Skeletal muscle satellite cell (primary cell): Measurements from ENCODE around the gene HS3ST2.
"Not testable (repeated sequence)": the region's sequence is repeated elsewhere in the genome, so short reads cannot be mapped to it uniquely, and the experiment has no call there.

Experiments used
- H3K27me3 ChIP-seq: 2 replicates; pipeline ENCODE4 v1.7.0; 2013; ENCODE audit warnings: low read length; ENCODE audit not compliant: control insufficient read depth, insufficient read depth
- H3K36me3 ChIP-seq: 2 replicates; pipeline ENCODE4 v1.7.0; 2013; ENCODE audit warnings: mild to moderate bottlenecking, control low read depth, low read length; ENCODE audit not compliant: insufficient read depth
- H3K4me1 ChIP-seq: 2 replicates; pipeline ENCODE4 v1.7.0; 2013; ENCODE audit warnings: low read length; ENCODE audit not compliant: control insufficient read depth, insufficient read depth
- H3K4me2 ChIP-seq: 2 replicates; pipeline ENCODE4 v1.7.0; 2013; ENCODE audit warnings: mild to moderate bottlenecking, low read length
- H3K4me3 ChIP-seq: 2 replicates; pipeline ENCODE4 v1.7.0; 2013; ENCODE audit warnings: low read length
- H3K9ac ChIP-seq: 2 replicates; pipeline ENCODE4 v1.7.0; 2013; ENCODE audit warnings: mild to moderate bottlenecking, low read depth, low read length, moderate library complexity
- H3K9me3 ChIP-seq: replicated peaks from 2 replicates; pipeline ENCODE4 v1.7.0; 2013; ENCODE audit warnings: mild to moderate bottlenecking, control low read depth, low read length

The HS3ST2 gene

DNA sequence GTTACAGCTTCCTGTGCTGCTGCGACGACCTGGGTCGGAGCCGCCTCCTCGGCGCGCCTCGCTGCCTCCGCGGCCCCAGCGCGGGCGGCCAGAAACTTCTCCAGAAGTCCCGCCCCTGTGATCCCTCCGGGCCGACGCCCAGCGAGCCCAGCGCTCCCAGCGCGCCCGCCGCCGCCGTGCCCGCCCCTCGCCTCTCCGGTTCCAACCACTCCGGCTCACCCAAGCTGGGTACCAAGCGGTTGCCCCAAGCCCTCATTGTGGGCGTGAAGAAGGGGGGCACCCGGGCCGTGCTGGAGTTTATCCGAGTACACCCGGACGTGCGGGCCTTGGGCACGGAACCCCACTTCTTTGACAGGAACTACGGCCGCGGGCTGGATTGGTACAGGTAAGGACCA lies 746 bp downstream of the HS3ST2 start:
- H3K27me3 ChIP-seq, result peaks cover 37% of the 10 kb centered on the region
- H3K4me3 ChIP-seq, result no peak overlapping the region
- peaks cover 4% of the 10 kb centered on the region for H3K4me1 ChIP-seq
- no peaks in the 10 kb centered on the region for H3K9me3 ChIP-seq
- no peak overlapping the region for H3K9ac ChIP-seq
- no peak overlapping the region for H3K4me2 ChIP-seq
- no peaks in the 10 kb centered on the region for H3K36me3 ChIP-seq

DNA sequence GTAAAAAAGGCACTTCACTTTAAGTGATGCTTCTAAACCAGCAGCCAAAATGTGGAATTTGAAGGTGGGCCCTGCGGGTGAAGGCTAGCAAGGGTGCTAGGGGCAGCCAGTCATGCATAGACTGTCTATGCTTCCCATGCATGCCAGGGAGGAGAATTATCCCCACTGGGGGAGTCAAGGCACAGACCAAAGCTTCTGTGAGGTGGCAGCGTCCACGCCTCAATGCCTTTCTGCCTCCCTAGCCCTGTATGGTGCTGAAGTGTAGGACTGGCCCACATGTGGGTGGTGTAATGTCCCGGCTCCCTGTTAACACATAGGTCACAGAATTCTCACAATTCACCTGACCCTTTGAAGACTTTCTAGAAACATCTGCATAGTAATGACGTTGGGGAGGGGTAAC lies 1.9 kb downstream of the HS3ST2 start:
- no peaks in the 10 kb centered on the region for H3K36me3 ChIP-seq
- no peak overlapping the region for H3K9ac ChIP-seq
- no peaks in the 10 kb centered on the region for H3K9me3 ChIP-seq
- H3K4me2 ChIP-seq, result no peak overlapping the region
- peaks cover 4% of the 10 kb centered on the region for H3K4me1 ChIP-seq
- H3K4me3 ChIP-seq, result no peak overlapping the region
- H3K27me3 ChIP-seq, result peaks cover 37% of the 10 kb centered on the region

DNA sequence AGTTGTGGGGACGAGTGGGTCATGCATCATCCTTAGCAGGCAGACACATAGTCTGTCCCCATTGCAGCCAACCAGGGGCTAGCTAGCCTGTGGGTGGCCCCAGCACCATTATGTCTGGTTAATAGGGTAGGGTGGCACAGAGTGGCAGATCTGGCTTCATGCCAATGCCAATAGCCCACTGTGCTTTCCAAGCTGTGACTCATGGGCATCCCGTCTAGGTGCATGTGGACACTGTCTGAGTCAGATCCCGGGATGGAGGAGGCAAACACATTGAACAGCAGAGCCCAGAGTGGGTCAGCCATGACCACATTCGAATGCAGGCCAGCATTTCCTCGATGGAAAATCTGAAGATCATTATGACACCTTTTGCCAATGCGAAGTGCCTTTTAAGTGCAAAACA lies 2.5 kb downstream of the HS3ST2 start:
- no peaks in the 10 kb centered on the region for H3K36me3 ChIP-seq
- H3K4me2 ChIP-seq, result no peak overlapping the region
- no peaks in the 10 kb centered on the region for H3K9me3 ChIP-seq
- no peak overlapping the region for H3K4me3 ChIP-seq
- peaks cover 4% of the 10 kb centered on the region for H3K4me1 ChIP-seq
- H3K9ac ChIP-seq, result no peak overlapping the region
- peaks cover 37% of the 10 kb centered on the region for H3K27me3 ChIP-seq

- H3K4me2 ChIP-seq, H3K36me3 ChIP-seq, H3K4me1 ChIP-seq, H3K4me3 ChIP-seq, H3K9ac ChIP-seq, H3K9me3 ChIP-seq: not testable (repeated sequence)
- peaks cover 26% of the 10 kb centered on the region for H3K27me3 ChIP-seq
Observed at GRCh38 chr16:22818736-22819135, 4.8 kb downstream of the HS3ST2 start.

- Histone ChIP-seq H3K4me1 (no peaks in the 10 kb centered on the region), H3K27me3 (no peaks in the 10 kb centered on the region), H3K9me3 (no peaks in the 10 kb centered on the region), H3K4me3 (no peak overlapping the region), H3K9ac (no peak overlapping the region), H3K36me3 (no peaks in the 10 kb centered on the region), H3K4me2 (no peak overlapping the region)
Observed at GRCh38 chr16:22838681-22839080, 24.7 kb downstream of the HS3ST2 start.

- H3K36me3 ChIP-seq, H3K9me3 ChIP-seq, H3K4me3 ChIP-seq, H3K27me3 ChIP-seq, H3K9ac ChIP-seq, H3K4me2 ChIP-seq, H3K4me1 ChIP-seq: not testable (repeated sequence)
Observed at GRCh38 chr16:22842031-22842430, 28.1 kb downstream of the HS3ST2 start.

DNA sequence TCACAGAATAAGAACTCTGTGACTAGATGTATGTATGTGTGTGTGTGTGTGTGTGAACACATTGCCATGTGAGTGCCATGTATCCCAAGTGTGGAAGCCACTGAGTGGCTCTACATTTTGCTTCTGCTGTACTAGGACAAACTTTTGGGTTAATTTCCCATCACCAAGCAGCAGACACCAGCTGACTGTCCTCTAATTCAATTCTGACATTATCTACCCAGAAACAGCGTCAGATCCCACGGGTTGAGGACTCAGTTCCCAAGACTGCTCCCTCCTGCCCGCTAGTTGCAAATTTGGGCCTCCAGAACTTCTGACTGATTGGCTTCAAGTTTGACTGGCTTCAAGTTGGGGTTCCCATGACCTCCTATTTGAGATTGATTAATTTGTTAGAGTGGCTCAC lies 29.2 kb downstream of the HS3ST2 start:
- no peaks in the 10 kb centered on the region for H3K27me3 ChIP-seq
- no peak overlapping the region for H3K4me2 ChIP-seq
- no peaks in the 10 kb centered on the region for H3K4me1 ChIP-seq
- no peaks in the 10 kb centered on the region for H3K36me3 ChIP-seq
- H3K9me3 ChIP-seq, result no peaks in the 10 kb centered on the region
- H3K9ac ChIP-seq, result no peak overlapping the region
- no peak overlapping the region for H3K4me3 ChIP-seq

DNA sequence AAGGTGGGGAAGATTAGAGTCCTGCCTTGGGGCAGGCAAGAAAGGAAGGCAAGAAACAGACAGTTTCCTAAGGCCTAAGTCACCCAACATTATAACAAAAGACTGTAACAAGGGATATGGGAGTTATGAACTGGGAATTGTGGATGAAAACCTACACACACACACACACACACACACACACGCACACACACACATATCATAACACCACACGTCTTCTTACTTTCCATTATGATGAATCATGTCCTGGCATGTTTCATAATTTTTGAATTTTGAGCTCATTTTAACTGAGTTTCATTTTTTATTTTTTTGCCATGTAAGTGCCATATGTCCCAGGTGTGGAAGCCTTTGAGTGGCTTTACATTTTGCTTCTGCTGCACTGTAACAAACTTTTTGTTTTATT lies 29.9 kb downstream of the HS3ST2 start:
- H3K4me2 ChIP-seq, result no peak overlapping the region
- no peaks in the 10 kb centered on the region for H3K36me3 ChIP-seq
- no peaks in the 10 kb centered on the region for H3K27me3 ChIP-seq
- no peaks in the 10 kb centered on the region for H3K9me3 ChIP-seq
- H3K9ac ChIP-seq, result no peak overlapping the region
- H3K4me1 ChIP-seq, result no peaks in the 10 kb centered on the region
- H3K4me3 ChIP-seq, result no peak overlapping the region

DNA sequence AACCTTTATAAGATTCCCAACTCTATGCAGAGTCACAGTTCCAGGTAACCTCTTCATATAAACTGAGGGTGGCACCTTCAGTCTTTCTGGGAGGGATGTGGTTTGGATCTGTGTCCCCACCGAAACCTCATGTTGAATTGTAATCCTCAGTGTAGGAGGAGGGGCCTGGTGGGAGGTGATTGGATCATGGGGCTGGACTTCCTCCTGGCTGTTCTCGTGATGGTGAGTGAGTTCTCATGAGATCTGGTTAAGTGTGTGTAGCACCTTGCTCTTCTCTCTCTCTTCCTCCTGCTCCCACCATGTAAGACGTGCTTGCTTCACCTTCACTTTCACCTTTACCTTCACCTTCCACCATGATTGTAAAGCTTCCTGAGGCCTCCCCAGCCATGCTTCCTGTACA lies 30.5 kb downstream of the HS3ST2 start:
- H3K27me3 ChIP-seq, result no peaks in the 10 kb centered on the region
- H3K4me1 ChIP-seq, result no peaks in the 10 kb centered on the region
- no peak overlapping the region for H3K4me2 ChIP-seq
- H3K9ac ChIP-seq, result no peak overlapping the region
- no peak overlapping the region for H3K4me3 ChIP-seq
- no peaks in the 10 kb centered on the region for H3K36me3 ChIP-seq
- H3K9me3 ChIP-seq, result no peaks in the 10 kb centered on the region

DNA sequence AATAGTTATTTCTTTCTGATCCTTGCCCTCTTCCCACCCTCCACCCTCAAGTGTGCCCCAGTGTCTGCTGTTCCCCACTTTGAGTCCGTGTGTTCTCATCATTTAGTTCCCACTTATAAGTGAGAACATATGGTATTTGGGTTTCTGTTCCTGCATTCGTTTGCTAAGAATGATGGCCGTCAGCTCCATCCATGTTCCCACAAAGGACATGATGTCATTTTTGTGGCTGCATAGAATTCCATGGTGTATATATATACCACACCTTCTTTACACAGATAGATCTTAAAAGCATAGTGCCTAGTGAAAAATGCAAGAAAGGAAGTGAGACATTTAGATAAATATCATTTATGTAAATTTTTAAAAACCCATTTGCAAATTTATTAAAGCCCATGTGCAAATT lies 33.1 kb downstream of the HS3ST2 start:
- no peaks in the 10 kb centered on the region for H3K36me3 ChIP-seq
- H3K9ac ChIP-seq, result no peak overlapping the region
- H3K9me3 ChIP-seq, result no peaks in the 10 kb centered on the region
- no peak overlapping the region for H3K4me3 ChIP-seq
- H3K27me3 ChIP-seq, result no peaks in the 10 kb centered on the region
- H3K4me1 ChIP-seq, result no peaks in the 10 kb centered on the region
- no peak overlapping the region for H3K4me2 ChIP-seq

DNA sequence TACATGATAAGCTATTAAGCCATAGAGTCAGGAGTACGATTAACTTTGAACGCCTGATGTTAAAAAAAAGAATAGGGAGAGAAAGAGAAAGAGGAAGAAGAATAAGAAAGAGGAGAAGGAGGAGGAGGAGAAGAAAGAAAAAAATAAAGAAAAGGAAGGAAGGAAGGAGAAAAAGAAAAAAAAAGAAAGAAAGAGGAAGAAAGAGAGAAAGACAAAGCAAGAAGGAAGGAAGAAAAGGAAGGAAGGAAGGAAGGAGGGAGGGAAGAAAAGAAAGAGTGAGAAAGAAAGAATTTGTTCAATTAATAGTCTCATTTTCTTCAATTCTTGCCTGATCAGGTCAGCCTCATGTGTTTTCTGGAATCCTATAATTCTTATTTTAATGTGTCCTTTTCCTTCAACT lies 33.7 kb downstream of the HS3ST2 start:
- no peak overlapping the region for H3K4me3 ChIP-seq
- H3K9ac ChIP-seq, result no peak overlapping the region
- H3K27me3 ChIP-seq, result no peaks in the 10 kb centered on the region
- no peaks in the 10 kb centered on the region for H3K9me3 ChIP-seq
- H3K4me2 ChIP-seq, result no peak overlapping the region
- H3K36me3 ChIP-seq, result no peaks in the 10 kb centered on the region
- no peaks in the 10 kb centered on the region for H3K4me1 ChIP-seq

- Histone ChIP-seq H3K9ac (no peak overlapping the region), H3K4me1 (no peaks in the 10 kb centered on the region), H3K27me3 (no peaks in the 10 kb centered on the region), H3K36me3 (no peaks in the 10 kb centered on the region), H3K4me3 (no peak overlapping the region), H3K4me2 (no peak overlapping the region), H3K9me3 (no peaks in the 10 kb centered on the region)
Observed at GRCh38 chr16:22848451-22848850, 34.5 kb downstream of the HS3ST2 start.

GRCh38 chr16:22849517-22849916 lies 35.6 kb downstream of the HS3ST2 start:
- H3K9ac ChIP-seq, result no peak overlapping the region
- no peaks in the 10 kb centered on the region for H3K36me3 ChIP-seq
- no peaks in the 10 kb centered on the region for H3K9me3 ChIP-seq
- H3K4me2 ChIP-seq, result no peak overlapping the region
- no peaks in the 10 kb centered on the region for H3K4me1 ChIP-seq
- H3K4me3 ChIP-seq, result no peak overlapping the region
- H3K27me3 ChIP-seq, result no peaks in the 10 kb centered on the region
